ENCODE results near the gene DNAJC10.

The DNAJC10 gene

DNA sequence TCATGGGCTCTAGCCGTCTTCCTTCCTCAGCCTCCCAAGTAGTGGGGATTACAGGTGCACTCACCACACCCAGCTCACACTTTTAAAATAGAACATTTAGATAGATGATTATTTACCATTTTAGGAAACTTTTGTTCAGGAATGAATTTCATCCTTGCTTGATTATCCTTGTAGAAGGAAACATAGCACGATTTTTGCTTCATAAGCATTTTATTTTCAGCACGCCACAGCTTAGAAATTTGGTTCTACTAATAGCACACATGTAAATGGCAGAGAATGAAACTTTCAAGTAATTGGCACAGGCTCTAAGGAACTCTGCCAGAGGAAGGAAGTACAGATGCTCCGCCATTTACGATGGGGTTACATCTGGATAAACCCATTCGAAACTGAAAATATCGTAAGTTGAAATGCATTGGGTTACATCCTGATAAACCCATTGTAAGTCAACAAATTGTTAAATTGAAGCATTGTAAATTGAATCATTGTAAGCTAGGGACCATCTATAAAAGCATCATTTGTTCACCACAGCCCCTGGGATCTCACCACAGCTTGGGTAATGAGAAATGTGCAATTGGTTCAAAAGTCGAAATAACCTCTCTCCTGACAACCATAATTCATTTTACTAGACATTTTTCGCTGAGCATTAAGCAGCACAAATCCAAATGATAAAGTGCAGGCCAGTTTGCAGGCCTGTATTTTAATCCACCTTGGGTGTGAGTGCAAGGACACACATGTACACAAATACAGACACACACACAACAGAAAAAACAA lies 117.2 kb downstream of the DNAJC10 start:
- DNase-seq (ENCODE audit: low read depth in 2 of 2): no peak

DNA sequence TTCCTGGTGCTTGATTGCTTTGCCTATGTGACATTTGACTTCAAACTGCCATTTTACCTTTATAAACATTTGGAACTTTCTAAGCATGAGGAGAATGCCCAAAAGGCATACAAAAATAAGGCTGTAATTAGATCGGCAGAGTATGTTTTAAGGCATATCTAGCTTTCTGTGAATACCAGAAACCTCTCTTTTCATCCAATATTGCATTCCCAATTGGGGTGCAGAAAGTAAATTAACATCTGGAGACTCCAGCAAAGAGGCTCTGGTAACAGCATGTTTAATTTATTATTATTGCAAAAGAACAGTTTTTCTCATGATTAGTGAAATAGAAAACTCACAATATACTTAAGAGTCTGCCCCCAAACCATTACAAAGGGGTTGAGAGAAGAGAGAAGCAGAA lies 118.2 kb downstream of the DNAJC10 start:
- no peak for DNase-seq (ENCODE audit: low read depth in 2 of 2)

DNA sequence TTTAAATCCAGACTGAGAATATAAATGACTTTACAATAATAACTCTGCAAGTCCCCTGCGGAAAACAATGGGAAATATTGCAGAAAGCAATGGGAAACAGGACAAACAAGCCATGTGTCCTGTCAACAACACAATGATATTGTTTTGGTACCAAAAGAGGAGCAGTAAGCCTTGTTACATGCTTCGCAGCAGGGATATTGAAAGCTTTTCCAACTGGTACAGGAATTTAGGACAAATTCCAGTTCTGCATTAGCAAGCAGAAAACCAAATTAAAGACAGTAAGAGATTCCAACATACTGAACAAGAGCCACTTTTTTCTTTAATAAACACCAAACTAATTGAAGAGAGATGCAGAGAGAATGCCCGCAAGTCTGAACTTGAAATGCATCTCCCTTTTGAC lies 120.4 kb downstream of the DNAJC10 start:
- DNase-seq (ENCODE audit: low read depth in 2 of 2): no peak

Data from stimulated activated CD8-positive, alpha-beta memory T cell treated with anti-CD3 and anti-CD28 coated beads, Interleukin-2, amount 100 ng/mL, for 1 hour (primary cell).